NCI-H187 (cell line): ENCODE results near the gene MTARC2.

ENCODE experiments used
- DNase-seq, 2 experiments: peaks; one replicate each; lab custom pipeline; 2025; lab: John Stamatoyannopoulos, UW

MTARC2 gene

GRCh38 chr1:220827445-220828178 is 79.5 kb downstream of the MTARC2 start:
- DNase-seq, result no peak

GRCh38 chr1:220828179-220828490 is 80.0 kb downstream of the MTARC2 start:
- no peak for DNase-seq

GRCh38 chr1:220828950-220829586 is 80.9 kb downstream of the MTARC2 start:
- DNase-seq, result no peak

GRCh38 chr1:220833436-220833835 is 85.3 kb downstream of the MTARC2 start:
- no peak for DNase-seq
